ENCODE measurements around the gene EFHD1. TPM values are rescaled to one million over a fixed set of nuclear protein-coding genes. Genes with fewer than 3 reads are reported as not detected.

EFHD1 gene
- total RNA-seq, 1 experiment from 2014 or later = not detected

- no peaks in the 10 kb centered on the region for H3K36me3 Mint-ChIP-seq (ENCODE audit: insufficient read depth, unreplicated experiment)
- peak; percentile 43 for DNase-seq (ENCODE audit: unreplicated experiment)
- no peak overlapping the region for H3K27ac Mint-ChIP-seq (ENCODE audit: low read depth, unreplicated experiment)
- intact Hi-C loops (cut with micrococcal nuclease) = no loop called here
- no TSS peak for BruUV-seq (replicated peaks)
- no peaks in the 10 kb centered on the region for H3K9me3 Mint-ChIP-seq (ENCODE audit: unreplicated experiment)
- H3K4me3 Mint-ChIP-seq (ENCODE audit: unreplicated experiment) = no peak overlapping the region
- CTCF ChIA-PET = no interaction called here
- TF ChIP-seq CTCF (IDR thresholded peaks at IDR 0.05; ENCODE audit: unreplicated experiment) = no peak
- POLR2A ChIA-PET = interaction anchor here (0.6 to 0.7 kb wide), 2 partner anchors 36 to 166 kb away, joined by 3 read pairs; no protein-coding TSS in a partner anchor
- no peaks in the 10 kb centered on the region for H3K4me1 Mint-ChIP-seq (ENCODE audit: insufficient read depth, unreplicated experiment)
- no peaks in the 10 kb centered on the region for H3K27me3 Mint-ChIP-seq (ENCODE audit: insufficient read depth, unreplicated experiment)
These were observed 24.9 kb downstream of the EFHD1 start for GRCh38 chr2:232658217-232658785.

GRCh38 chr2:232659359-232659758 is 26.0 kb downstream of the EFHD1 start:
- H3K27ac Mint-ChIP-seq (ENCODE audit: low read depth, unreplicated experiment) = no peak overlapping the region

GRCh38 chr2:232662486-232663260 is 29.3 kb downstream of the EFHD1 start:
- CTCF ChIA-PET = interaction anchor here (1.2 kb wide), 1 partner anchor 94 kb away, joined by 3 read pairs; no protein-coding TSS in a partner anchor
- no peaks in the 10 kb centered on the region for H3K9me3 Mint-ChIP-seq (ENCODE audit: unreplicated experiment)
- no peaks in the 10 kb centered on the region for H3K4me1 Mint-ChIP-seq (ENCODE audit: insufficient read depth, unreplicated experiment)
- no peaks in the 10 kb centered on the region for H3K36me3 Mint-ChIP-seq (ENCODE audit: insufficient read depth, unreplicated experiment)
- no peaks in the 10 kb centered on the region for H3K27me3 Mint-ChIP-seq (ENCODE audit: insufficient read depth, unreplicated experiment)
- TF ChIP-seq CTCF (IDR thresholded peaks at IDR 0.05; ENCODE audit: unreplicated experiment) = no peak
- no TSS peak for BruUV-seq (replicated peaks)
- POLR2A ChIA-PET = no interaction called here
- no peak overlapping the region for H3K27ac Mint-ChIP-seq (ENCODE audit: low read depth, unreplicated experiment)
- intact Hi-C loops (cut with micrococcal nuclease) = no loop called here
- DNase-seq (ENCODE audit: unreplicated experiment) = no peak
- H3K4me3 Mint-ChIP-seq (ENCODE audit: unreplicated experiment) = no peak overlapping the region

More at GRCh38 chr2:232659359-232659758, 26.0 kb downstream of the EFHD1 start:
- intact Hi-C loops (cut with micrococcal nuclease) = no loop called here
- DNase-seq (ENCODE audit: unreplicated experiment) = no peak
- ChIA-PET POLR2A (interaction anchor here (0.7 kb wide), 1 partner anchor 11 kb away, joined by 5 read pairs; no protein-coding TSS in a partner anchor), CTCF (interaction anchor here (0.6 kb wide), 1 partner anchor 14 kb away, joined by 3 read pairs; no protein-coding TSS in a partner anchor)
- no peaks in the 10 kb centered on the region for H3K27me3 Mint-ChIP-seq (ENCODE audit: insufficient read depth, unreplicated experiment)
- H3K9me3 Mint-ChIP-seq (ENCODE audit: unreplicated experiment) = no peaks in the 10 kb centered on the region
- H3K4me1 Mint-ChIP-seq (ENCODE audit: insufficient read depth, unreplicated experiment) = no peaks in the 10 kb centered on the region
- H3K36me3 Mint-ChIP-seq (ENCODE audit: insufficient read depth, unreplicated experiment) = no peaks in the 10 kb centered on the region
- H3K4me3 Mint-ChIP-seq (ENCODE audit: unreplicated experiment) = no peak overlapping the region
- no peak for TF ChIP-seq CTCF (IDR thresholded peaks at IDR 0.05; ENCODE audit: unreplicated experiment)
- no TSS peak for BruUV-seq (replicated peaks)

GRCh38 chr2:232666051-232666805 is 32.8 kb downstream of the EFHD1 start:
- no peaks in the 10 kb centered on the region for H3K9me3 Mint-ChIP-seq (ENCODE audit: unreplicated experiment)
- H3K4me3 Mint-ChIP-seq (ENCODE audit: unreplicated experiment) = no peak overlapping the region
- POLR2A ChIA-PET = no interaction called here
- CTCF ChIA-PET = interaction anchor here (0.6 to 2.1 kb wide), 4 partner anchors 39 to 392 kb away, joined by 3 to 6 read pairs (median 3); no protein-coding TSS in a partner anchor
- no peaks in the 10 kb centered on the region for H3K27me3 Mint-ChIP-seq (ENCODE audit: insufficient read depth, unreplicated experiment)
- TF ChIP-seq CTCF (IDR thresholded peaks at IDR 0.05; ENCODE audit: unreplicated experiment) = no peak
- intact Hi-C loops (cut with micrococcal nuclease) = no loop called here
- no TSS peak for BruUV-seq (replicated peaks)
- no peaks in the 10 kb centered on the region for H3K36me3 Mint-ChIP-seq (ENCODE audit: insufficient read depth, unreplicated experiment)
- DNase-seq (ENCODE audit: unreplicated experiment) = no peak
- H3K4me1 Mint-ChIP-seq (ENCODE audit: insufficient read depth, unreplicated experiment) = no peaks in the 10 kb centered on the region
- no peak overlapping the region for H3K27ac Mint-ChIP-seq (ENCODE audit: low read depth, unreplicated experiment)
